ENCODE measurements around the gene ESR1.

The ESR1 gene

GRCh38 chr6:152147269-152147668, 339.8 kb downstream of the ESR1 start:
- DNase-seq, result no peak

GRCh38 chr6:152148412-152148811, 340.9 kb downstream of the ESR1 start:
- DNase-seq, result no peak

DNA sequence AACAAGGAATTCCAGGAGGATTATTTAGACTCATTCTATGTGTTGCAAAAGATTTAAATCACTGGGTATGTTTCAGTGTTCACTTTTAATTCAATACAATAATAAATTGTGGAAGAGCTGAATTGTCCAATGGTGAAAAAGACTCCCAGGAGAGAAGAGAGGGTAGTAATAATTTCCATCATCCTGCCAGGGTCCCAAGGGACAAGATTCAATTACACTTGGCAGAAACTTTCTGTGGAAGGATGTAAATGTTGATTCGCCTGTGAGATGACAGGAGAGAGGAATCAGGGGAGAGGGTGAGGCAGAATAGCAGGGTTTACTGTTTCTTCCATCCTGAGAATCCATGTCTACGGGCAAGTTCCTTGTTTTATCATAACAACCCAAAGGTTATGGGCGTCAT, 342.7 kb downstream of the ESR1 start:
- no peak for DNase-seq

DNA sequence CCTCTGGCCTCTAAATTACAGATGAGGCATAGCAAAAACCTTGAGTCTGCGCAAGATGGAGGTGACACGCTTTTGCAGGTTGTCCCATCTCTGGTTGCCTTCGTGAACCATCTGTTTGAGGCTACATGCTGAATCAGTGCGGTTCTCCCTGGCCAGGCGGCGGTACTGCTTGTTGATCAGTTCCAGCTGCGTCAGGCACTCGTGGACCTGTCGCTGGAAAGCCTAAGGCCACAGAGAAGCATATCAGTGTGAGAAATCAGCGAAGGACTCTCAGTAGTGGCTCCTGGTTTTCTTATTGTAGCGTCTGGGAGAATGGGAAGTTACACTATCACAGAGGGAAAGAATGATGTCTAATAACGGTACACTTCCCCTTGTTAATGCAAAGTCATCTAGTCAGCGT, 344.4 kb downstream of the ESR1 start:
- no peak for DNase-seq

DNA sequence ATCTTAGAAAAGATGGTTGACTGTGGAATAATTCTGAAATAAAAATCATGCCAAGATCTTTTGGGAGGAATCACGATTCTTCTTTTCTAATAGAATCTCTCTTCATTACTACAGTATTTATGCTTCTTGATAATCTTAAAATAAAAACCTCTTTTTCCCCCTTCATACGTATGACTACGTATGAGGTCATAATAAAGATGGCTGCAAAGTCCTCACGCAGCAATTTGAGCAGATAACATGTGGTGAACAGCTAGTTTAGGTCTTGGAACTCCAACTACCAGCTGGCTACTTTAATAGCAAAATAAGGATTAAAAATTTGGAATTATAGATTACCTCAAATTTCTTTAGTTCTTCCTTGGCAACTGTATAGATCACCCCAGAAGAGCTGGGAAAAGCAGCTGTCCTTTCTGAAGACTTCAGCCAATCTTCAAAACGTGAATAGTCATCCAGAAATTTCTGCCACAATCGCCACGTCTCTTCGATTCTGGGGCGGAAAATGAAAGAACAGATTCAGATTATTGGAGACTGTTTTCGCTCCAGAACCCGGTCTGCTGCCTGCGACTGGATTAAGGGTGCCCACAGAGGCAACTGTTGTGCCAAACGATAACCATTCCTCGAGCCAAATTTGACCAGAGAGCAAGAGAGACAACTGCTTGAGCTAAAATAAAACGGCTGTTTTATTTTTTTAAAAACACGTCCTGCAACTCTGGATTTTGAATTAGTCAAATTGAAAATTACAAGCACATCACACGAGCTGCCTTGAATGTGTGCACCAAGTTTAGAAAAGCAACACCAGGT, 347.3 kb downstream of the ESR1 start:
- no peak for DNase-seq

DNA sequence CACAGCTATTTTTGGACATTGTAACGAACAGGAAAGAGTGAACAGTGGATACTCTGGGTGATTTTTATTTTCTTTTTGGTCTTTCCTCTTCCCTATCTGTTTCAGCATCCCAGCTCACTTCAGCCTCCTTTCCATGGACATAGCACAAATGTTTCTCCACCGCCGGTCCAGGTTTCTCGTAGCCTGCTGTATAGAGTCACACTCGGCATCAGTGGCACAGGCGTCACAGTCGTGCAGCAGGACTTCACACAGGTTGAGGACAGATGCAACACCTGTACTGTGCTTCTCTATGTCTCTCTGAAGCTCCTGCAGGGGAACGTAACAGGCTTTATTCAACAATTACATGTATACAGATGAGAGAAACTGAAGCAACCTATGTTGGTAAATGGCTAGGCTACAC, 348.3 kb downstream of the ESR1 start:
- no peak for DNase-seq

DNA sequence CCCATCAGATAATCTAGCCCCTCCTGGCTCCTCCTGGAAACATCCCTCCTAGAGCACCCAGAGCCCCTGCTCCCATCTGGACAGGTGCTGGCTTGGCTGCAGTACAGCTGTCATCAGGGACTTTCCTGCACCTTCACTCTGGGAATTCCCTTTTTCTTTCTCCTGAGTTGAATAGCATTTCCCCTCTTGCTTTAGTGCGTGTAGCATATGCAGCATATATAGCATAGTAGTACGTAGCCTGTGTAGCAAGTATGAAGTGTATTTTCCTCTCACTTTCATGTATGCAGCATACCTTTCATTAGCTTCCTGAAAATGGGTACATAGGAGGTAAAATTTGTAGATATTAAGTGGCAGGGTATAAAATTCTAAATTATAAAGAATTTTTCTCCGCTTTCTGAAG, 352.9 kb downstream of the ESR1 start:
- DNase-seq, result no peak

DNA sequence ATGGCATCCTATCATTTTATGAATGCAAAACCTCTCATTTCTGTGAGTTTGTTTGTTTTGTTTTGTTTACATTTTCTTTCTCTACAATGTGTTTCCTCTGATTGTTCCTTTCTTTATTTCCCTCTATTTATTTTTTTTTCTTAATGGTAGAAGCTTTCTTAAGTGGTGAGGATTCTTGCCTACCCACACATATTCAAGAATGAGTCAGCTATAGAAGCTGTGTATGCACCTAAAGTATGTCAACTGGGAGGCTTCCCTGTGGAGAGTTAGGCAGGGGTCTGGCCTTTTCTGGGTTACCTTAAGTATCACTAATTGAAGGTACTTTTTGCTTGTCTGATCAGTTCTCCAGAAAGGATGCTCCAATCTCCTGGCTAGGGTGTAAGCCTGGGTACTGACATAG, 354.0 kb downstream of the ESR1 start:
- no peak for DNase-seq

GRCh38 chr6:152164957-152165356, 357.5 kb downstream of the ESR1 start:
- DNase-seq, result no peak

DNA sequence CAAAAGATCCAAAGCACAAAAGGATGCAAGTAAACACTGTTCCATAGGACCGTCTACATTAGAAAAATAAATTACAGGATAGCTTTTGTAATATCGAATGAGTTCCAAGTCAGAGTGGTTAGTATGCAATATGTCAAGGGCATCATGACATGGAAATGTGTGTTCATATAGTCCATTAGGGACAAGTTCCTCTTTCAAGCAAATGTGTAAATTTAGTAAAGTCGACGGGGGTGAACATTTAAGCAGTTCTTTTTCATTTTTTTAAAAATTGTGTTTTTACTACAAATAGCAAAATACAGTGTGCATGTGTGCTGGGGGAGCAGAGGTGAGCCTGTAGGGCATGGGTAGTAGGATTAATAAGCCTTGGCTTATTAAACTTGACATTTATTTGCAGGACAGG, 359.0 kb downstream of the ESR1 start:
- no peak for DNase-seq

DNA sequence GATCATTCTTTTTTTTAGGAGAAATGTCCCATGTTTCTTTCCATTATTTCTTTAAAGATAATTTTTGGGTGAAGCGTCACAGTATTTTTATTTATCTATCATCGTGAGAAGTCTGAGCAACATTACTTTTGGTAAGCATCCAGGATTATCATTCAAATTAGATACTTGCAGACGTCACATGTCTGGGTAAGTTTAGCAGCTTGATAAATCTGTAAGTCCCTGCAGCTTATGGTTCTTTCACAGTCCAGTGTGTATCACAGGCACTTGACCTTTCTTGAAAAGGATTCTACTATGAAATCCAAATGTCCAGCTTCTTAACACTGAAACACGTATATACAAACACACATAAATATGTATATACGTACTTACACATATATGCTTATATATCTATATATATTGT, 359.4 kb downstream of the ESR1 start:
- no peak for DNase-seq

DNA sequence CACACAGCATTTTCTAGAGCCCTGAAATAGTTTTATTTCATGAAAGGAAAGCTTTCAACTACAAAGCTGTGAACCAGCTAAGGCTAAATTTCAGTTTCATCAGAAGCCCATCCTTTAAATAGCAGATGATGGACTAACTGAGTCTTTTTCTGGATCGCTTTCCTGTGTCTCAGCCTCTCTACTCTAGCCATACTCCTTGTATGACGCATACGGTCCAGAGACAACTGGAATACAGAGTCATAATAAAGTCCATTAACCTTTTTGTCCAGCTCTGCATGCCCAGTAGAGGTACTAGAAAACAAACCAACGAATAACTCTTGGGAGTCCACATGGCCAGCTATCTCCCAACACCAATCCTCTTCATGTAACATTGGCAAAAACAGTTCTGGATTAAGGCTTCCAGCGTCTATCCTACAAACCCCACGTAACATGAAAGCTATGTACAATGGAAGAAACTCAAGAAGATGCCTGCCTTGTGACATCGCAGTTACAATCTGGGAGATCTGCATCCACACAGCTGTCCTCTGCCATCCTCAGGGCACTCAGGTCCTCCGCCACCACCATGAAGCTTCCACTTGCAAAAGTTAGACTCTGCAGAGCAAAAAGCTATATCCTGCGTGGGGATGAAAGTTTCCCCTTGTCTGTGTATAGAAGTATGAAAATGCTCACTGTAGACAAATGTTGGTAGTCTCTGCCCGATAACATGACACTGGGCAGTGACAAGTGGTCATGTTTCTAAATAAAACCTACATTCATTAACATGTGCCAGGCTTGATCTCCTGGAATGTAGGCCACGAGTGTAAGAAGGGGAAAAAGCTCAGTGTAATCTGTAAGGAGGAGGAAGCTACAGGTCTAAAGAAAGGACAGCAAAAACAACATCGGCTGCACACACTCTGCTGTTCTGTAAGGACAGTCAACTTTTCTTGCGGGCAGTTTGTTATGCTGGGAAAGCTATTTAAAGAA, 360.4 kb downstream of the ESR1 start:
- no peak for DNase-seq

DNA sequence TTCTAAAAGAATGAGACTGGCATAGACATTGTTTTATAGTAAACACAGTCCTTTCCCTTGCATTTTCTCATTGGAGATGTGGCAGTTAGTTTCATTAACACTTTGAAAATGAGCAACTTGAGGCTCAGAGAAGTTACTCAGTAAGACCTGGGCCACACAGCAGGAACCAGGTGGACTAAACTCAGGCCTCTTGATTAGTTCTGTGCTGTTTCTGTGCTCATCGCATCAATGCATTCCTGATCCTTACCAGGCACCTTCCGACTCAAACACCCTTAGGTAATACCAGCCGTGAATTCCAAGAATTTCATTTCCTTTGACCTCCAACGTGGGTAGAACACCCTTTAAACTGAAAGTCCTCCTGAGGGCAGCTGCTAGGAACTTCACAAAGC, 362.8 kb downstream of the ESR1 start:
- no peak for DNase-seq

DNA sequence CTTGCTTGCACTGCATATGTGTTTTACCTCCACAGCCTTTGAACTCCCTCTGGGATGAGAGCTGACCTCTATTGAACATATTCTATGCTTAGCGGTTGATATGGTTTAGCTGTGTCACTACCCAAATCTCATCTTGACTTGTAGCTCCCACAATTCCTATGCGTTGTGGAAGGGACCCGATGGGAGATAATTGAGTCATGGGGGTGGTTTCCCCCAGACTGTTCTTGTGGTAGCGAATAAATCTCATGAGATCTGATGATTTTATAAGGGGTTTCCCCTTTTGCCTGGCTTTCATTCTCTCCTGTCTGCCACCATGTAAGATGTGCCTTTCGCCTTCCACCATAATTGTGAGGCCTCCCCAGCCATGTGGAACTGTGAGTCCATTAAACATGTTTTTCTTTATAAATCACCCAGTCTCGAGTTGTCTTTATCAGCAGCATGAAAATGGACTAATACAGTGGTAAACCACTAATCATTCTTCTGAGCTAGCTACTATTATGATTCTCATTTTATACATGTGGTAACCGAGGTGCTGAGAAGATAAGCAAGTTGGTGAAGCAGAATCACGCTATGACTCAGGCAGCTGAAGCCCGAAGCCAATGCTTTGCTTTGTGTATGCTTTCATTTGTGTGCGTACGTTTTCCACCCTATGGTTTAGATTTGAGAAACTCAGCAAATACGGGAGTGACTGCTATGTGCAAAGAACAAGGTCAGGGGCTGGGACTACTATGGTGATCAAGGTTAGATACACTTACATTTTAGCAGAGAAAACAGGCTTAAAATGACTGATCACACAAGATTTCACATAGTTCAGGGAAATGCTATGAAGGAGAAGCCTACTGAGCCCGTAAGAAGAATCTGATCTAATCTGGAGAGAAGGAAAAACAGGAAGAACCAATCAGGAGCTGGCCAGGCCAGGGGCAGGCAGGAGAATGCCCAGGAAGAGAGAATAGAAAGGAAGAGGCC, 363.5 kb downstream of the ESR1 start:
- DNase-seq, result no peak

DNA sequence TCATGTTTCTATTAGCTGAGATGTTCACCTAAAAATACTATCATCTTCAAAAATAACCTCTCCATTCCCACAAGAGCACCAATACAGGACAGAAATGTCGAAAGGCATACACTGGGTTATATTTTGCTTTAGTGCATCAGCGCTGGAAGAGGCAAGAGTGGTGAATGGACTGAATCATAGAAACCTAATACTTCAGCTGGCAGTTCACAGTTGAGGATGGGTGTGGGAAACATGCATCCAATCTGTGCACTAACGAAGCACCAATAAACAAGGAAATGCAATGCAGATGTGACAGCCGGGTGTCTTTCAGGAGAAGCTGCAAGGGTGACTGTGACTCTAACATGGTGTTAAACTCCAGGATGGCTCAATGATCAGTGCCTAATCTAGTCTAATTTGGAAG, 365.8 kb downstream of the ESR1 start:
- no peak for DNase-seq

GRCh38 chr6:152173957-152174356, 366.5 kb downstream of the ESR1 start:
- no peak for DNase-seq

DNA sequence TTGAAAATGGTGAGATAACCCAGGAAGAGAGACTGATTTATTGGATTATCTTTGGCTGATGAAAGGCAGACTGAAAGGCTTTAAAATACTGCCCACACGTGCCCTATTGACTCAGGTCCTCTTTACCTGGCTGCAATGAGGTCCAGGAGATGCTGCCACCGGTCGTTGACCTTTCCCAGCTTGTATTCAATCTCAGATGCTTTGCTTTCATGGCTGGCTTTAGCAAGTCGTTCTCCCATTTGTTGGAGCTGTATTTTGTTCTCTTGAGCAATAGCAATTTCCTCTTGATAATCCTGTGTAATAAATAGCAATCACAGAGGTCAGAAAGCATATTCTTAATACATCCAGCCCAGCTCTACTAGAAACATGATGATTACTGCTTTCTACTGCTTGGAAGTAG, 368.8 kb downstream of the ESR1 start:
- no peak for DNase-seq
